HepG2 (cell line): ENCODE measurements around the gene RRN3. TPM values are rescaled to one million over a fixed set of nuclear protein-coding genes. Genes with fewer than 3 reads are reported as not detected.
"Not testable (repeated sequence)": the region's sequence is repeated elsewhere in the genome, so short reads cannot be mapped to it uniquely, and the experiment has no call there.

Source experiments
- ATAC-seq: fragments of 200-7000 bp; cut with Tn5 transposase; 3 replicates; pipeline ENCODE4 v1.9.1; 2020; ENCODE audit warnings: mild to moderate bottlenecking, moderate library complexity
- BruUV-seq: library from RNA; stranded (reverse); fragments of 400-500 nt; replicated peaks from 2 replicates; lab custom pipeline; 2021; lab: Mats Ljungman, UMichigan
- CTCF ChIA-PET: fragments of 300-600 bp; formaldehyde crosslinking; extraction: SDS; loops from one replicate; lab custom pipeline; 2021; ENCODE audit warnings: low total read pairs, inconsistent platforms, low intra/inter-chr PET ratio; lab: Yijun Ruan, JAX
- POLR2A ChIA-PET: fragments of 350-600 bp; sonication (Branson Sonifier 250); formaldehyde crosslinking; loops from one replicate; lab custom pipeline; 2020; ENCODE audit warnings: antibody characterized with exemption, inconsistent platforms; lab: Yijun Ruan, JAX
- DNase-seq: peaks from one replicate; pipeline ENCODE4 v3.0.0-alpha.2; 2015; ENCODE audit warnings: low spot score
- FAIRE-seq: peaks from 3 replicates; lab custom pipeline; 2011; peaks lifted over from hg19 to GRCh38; lab: Jason Lieb, UNC
- H2AFZ ChIP-seq: one replicate; pipeline ENCODE4 v1.6.1; 2011; ENCODE audit warnings: low read length, inconsistent platforms
- H3K27ac ChIP-seq: fragments of 300-600 bp; 3 replicates; pipeline ENCODE4 v1.8.0; 2011; ENCODE audit warnings: mixed run types, mild to moderate bottlenecking, mixed read lengths, low read length, inconsistent platforms; ENCODE audit not compliant: insufficient read depth; ENCODE audit errors: extremely low read length
- H3K27me3 ChIP-seq, 2 experiments: fragments of 200-600 bp in 1 of 2; 2 replicates in 1 of 2; 3 replicates in 1 of 2; pipeline versions ENCODE4 v1.6.0 to v1.8.0; 2011; ENCODE audit warnings: low read length in 2 of 2, mild to moderate bottlenecking in 2 of 2, moderate library complexity in 2 of 2, inconsistent platforms in 1 of 2; ENCODE audit not compliant: insufficient read depth in 2 of 2, control insufficient read depth in 1 of 2
- H3K36me3 ChIP-seq, 2 experiments: fragments of 200-600 bp in 1 of 2; replicated peaks in 1 of 2; 2 replicates in 1 of 2; 3 replicates in 1 of 2; pipeline versions ENCODE4 v1.5.1 to v1.8.0; 2011; ENCODE audit warnings: low read length in 2 of 2, inconsistent platforms in 1 of 2; ENCODE audit not compliant: insufficient read depth in 2 of 2, control insufficient read depth in 1 of 2
- H3K4me1 ChIP-seq: 2 replicates; pipeline ENCODE4 v1.5.1; 2012; ENCODE audit warnings: low read length, inconsistent platforms; ENCODE audit not compliant: insufficient read depth
- H3K4me2 ChIP-seq: 2 replicates; pipeline ENCODE4 v1.6.0; 2011; ENCODE audit warnings: low read depth, low read length, inconsistent platforms
- H3K4me3 ChIP-seq, 3 experiments: fragments of 200-600 bp in 1 of 3; sonication (generic), shearing (Covaris generic) in 1 of 3; replicated peaks in 1 of 3; 2 replicates each; pipeline ENCODE4 v1.5.1; 2011 to 2016; ENCODE audit warnings: low read length in 3 of 3, inconsistent platforms in 2 of 3, low read depth in 2 of 3, mild to moderate bottlenecking in 2 of 3, control low read depth in 1 of 3, mixed read lengths in 1 of 3; ENCODE audit not compliant: insufficient read depth in 1 of 3
- H3K79me2 ChIP-seq: one replicate; pipeline ENCODE4 v1.6.1; 2011; ENCODE audit warnings: low read length, inconsistent platforms; ENCODE audit not compliant: insufficient read depth
- H3K9ac ChIP-seq: 2 replicates; pipeline ENCODE4 v1.6.0; 2011; ENCODE audit warnings: mild to moderate bottlenecking, low read depth, low read length, inconsistent platforms; ENCODE audit not compliant: insufficient read depth
- H3K9me3 ChIP-seq: 2 replicates; pipeline ENCODE4 v1.5.1; 2012; ENCODE audit warnings: mild to moderate bottlenecking, low read length
- H4K20me1 ChIP-seq: 2 replicates; pipeline ENCODE4 v1.6.0; 2011; ENCODE audit warnings: inconsistent platforms, mild to moderate bottlenecking, low read length, moderate library complexity; ENCODE audit not compliant: insufficient read depth
- SMC3 ChIP-seq: IDR thresholded peaks from 2 replicates; pipeline ENCODE4 v1.6.1; 2011; ENCODE audit warnings: low read length, improper control_type of control experiment
- STAG1 ChIP-seq: sonication (generic); formaldehyde crosslinking; IDR thresholded peaks from 2 replicates; pipeline ENCODE4 v1.4.0; 2020; ENCODE audit warnings: missing genetic modification reagents
- WGBS: methylation state at CpG from one replicate; pipeline ENCODE4 v1.1.6; 2017; ENCODE audit warnings: low lambda C conversion rate; 5-methylcytosine and 5-hydroxymethylcytosine counted together
- in situ Hi-C: cut with HindIII; loops from 2 replicates; pipeline ENCODE4 v1.10.0; 2017; ENCODE audit warnings: low pct_unique_long_range_greater_than_20kb; ENCODE audit not compliant: extremely low pct_ligation_motif_present
- intact Hi-C: fragments of 100-400 bp; cut with micrococcal nuclease; formaldehyde crosslinking; loops from one replicate; pipeline ENCODE4 v1.10.0; 2022; ENCODE audit not compliant: unreplicated experiment
- polyA plus RNA-seq, 8 experiments: library from polyadenylated mRNA; depleted of rRNA in 3 of 8; stranded (reverse) in 7 of 8; unstranded in 1 of 8; fragments of >200 nt; fragmentation: Illumina TruSeq in 4 of 8; extraction: Trizol in 4 of 8; gene quantifications; 2 replicates each; pipeline versions ENCODE4 v1.2.1 to v1.2.3, GENCODE V29; 2011 to 2016; ENCODE audit warnings: low read depth in 4 of 8, missing spikeins in 1 of 8, mixed read lengths in 1 of 8; ENCODE audit not compliant: insufficient read depth in 1 of 8
- total RNA-seq, 5 experiments: library from RNA; depleted of rRNA; stranded (reverse); fragments of >200 nt; fragmentation: Illumina TruSeq; extraction: Trizol; gene quantifications; 2 replicates each; pipeline ENCODE4 v1.2.3, GENCODE V29; 2016; ENCODE audit warnings: low read depth in 1 of 5
- TF ChIP-seq, protein P1 (sequence below): sonication (generic); formaldehyde crosslinking; IDR thresholded peaks from 2 replicates; pipeline ENCODE4 v1.5.0; 2020; ENCODE audit warnings: mild to moderate bottlenecking, missing genetic modification reagents, moderate library complexity

RRN3 gene
- total and polyA plus RNA-seq, 2 of the 13 experiments (the other 11 are each of a cell fraction or from before 2014, with no cell fraction given), result 45.8 to 67.0 TPM

GRCh38 chr16:15071916-15072769 is 21.9 kb downstream of the RRN3 start:
- FAIRE-seq, H3K27ac ChIP-seq, H2AFZ ChIP-seq, H3K9ac ChIP-seq, H3K4me3 ChIP-seq, DNase-seq, H3K27me3 ChIP-seq, H3K79me2 ChIP-seq, H3K4me2 ChIP-seq, intact Hi-C loops, H3K9me3 ChIP-seq, H3K4me1 ChIP-seq, CTCF ChIA-PET, H4K20me1 ChIP-seq: not testable (repeated sequence)
- TF ChIP-seq STAG1 (CRISPR knock-in tag) (peak; percentile 61), SMC3 (0 out of 2 replicates have a peak, but pooled peaks have one; percentile 6)
- TF ChIP-seq, protein P1, sequence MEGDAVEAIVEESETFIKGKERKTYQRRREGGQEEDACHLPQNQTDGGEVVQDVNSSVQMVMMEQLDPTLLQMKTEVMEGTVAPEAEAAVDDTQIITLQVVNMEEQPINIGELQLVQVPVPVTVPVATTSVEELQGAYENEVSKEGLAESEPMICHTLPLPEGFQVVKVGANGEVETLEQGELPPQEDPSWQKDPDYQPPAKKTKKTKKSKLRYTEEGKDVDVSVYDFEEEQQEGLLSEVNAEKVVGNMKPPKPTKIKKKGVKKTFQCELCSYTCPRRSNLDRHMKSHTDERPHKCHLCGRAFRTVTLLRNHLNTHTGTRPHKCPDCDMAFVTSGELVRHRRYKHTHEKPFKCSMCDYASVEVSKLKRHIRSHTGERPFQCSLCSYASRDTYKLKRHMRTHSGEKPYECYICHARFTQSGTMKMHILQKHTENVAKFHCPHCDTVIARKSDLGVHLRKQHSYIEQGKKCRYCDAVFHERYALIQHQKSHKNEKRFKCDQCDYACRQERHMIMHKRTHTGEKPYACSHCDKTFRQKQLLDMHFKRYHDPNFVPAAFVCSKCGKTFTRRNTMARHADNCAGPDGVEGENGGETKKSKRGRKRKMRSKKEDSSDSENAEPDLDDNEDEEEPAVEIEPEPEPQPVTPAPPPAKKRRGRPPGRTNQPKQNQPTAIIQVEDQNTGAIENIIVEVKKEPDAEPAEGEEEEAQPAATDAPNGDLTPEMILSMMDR, result peak; percentile 26
- H3K36me3 ChIP-seq, result peaks cover 33 to 70% of the 10 kb centered on the region in 2 experiments
- POLR2A ChIA-PET, result interaction anchor here (0.9 to 1.5 kb wide), 5 partner anchors 11 to 22 kb away, joined by 3 to 8 read pairs (median 4); partner anchors contain the start of genes NTAN1 and RRN3
- in situ Hi-C loops, result loop anchor here (25.0 kb wide), 1 partner anchor 185 kb away; no protein-coding TSS in a partner anchor
- WGBS, result 64% methylated on average over 13 of the region's 16 CpGs
- peak; percentile 88 for ATAC-seq
- TSS peak; percentile 7 for BruUV-seq

- H3K4me2 ChIP-seq, FAIRE-seq, H3K9me3 ChIP-seq, POLR2A ChIA-PET, ATAC-seq, H3K27me3 ChIP-seq, H4K20me1 ChIP-seq, DNase-seq, CTCF ChIA-PET, intact Hi-C loops, H3K4me3 ChIP-seq, H3K9ac ChIP-seq, H2AFZ ChIP-seq, H3K4me1 ChIP-seq, BruUV-seq, H3K79me2 ChIP-seq, H3K27ac ChIP-seq: not testable (repeated sequence)
- in situ Hi-C loops, result loop anchor here (25.0 kb wide), 1 partner anchor 184 kb away; no protein-coding TSS in a partner anchor
- 98% methylated on average over 4 of the region's 4 CpGs for WGBS
- H3K36me3 ChIP-seq, result peaks cover 32 to 68% of the 10 kb centered on the region in 2 experiments
Observed at GRCh38 chr16:15071013-15071412, 23.1 kb downstream of the RRN3 start.

DNA sequence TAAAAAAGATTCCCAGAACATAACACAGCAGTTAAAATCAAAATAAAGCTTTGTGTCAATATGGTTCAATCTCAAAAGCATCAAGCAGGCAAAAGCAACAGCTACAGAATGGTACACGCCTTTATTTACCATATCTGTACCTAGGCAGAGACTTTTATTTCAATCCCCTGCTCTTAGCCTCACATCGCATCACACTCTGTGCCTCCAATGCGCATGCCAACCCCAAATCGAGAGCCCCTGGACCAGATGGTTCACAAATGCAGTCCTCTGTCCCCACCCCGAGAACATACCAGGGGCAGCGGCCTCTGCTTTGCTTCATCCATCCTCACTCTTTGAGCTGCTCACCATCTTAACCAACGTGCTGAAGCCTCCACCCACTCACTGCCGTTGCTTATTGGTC is 27.4 kb downstream of the RRN3 start:
- CTCF ChIA-PET, intact Hi-C loops, ATAC-seq: not testable (repeated sequence)

More for the DNA sequence above, 27.4 kb downstream of the RRN3 start:
- not testable (repeated sequence) for H3K4me2 ChIP-seq, H3K27ac ChIP-seq, H3K27me3 ChIP-seq, H3K9ac ChIP-seq, H4K20me1 ChIP-seq, BruUV-seq, H2AFZ ChIP-seq, H3K79me2 ChIP-seq, FAIRE-seq, H3K4me3 ChIP-seq, H3K9me3 ChIP-seq, DNase-seq, H3K4me1 ChIP-seq
- POLR2A ChIA-PET, result interaction anchor here (0.8 kb wide), 1 partner anchor 9 kb away, joined by 3 read pairs; no protein-coding TSS in a partner anchor
- 96% methylated on average over 8 of the region's 8 CpGs for WGBS
- in situ Hi-C loops, result loop anchor here (25.0 kb wide), 1 partner anchor 179 kb away; no protein-coding TSS in a partner anchor
- H3K36me3 ChIP-seq, result peaks cover 27 to 61% of the 10 kb centered on the region in 2 experiments
